B cell (primary cell): ENCODE data around the gene TMEM129. TPM values are rescaled to one million over a fixed set of nuclear protein-coding genes. Genes with fewer than 3 reads are reported as not detected.

ENCODE experiments used
- ATAC-seq: fragments of 200-7000 bp; cut with Tn5 transposase; one replicate; pipeline ENCODE4 v1.10.0; 2021; ENCODE audit warnings: low read depth, mild to moderate bottlenecking, moderate number of reproducible peaks, moderate library complexity
- CTCF ChIA-PET: fragments of 350-600 bp; sonication (Branson Sonifier 250); formaldehyde crosslinking; loops from one replicate; lab custom pipeline; 2021; ENCODE audit warnings: antibody characterized with exemption, inconsistent platforms; lab: Charles Lee
- POLR2A ChIA-PET: fragments of 350-600 bp; sonication (Branson Sonifier 250); formaldehyde crosslinking; loops from one replicate; lab custom pipeline; 2021; ENCODE audit warnings: antibody characterized with exemption; lab: Charles Lee
- DNase-seq: peaks from one replicate; pipeline ENCODE4 v3.0.0; 2013
- H2AFZ ChIP-seq: 2 replicates; pipeline ENCODE4 v1.6.1; 2012; ENCODE audit warnings: mild to moderate bottlenecking, low read depth, low read length; ENCODE audit not compliant: insufficient read depth, poor library complexity, severe bottlenecking
- H3K27ac ChIP-seq, 2 donors: 1 replicate in 1 of 2; 2 replicates in 1 of 2; pipeline ENCODE4 v1.5.1; 2012 to 2013; ENCODE audit warnings: low read length in 2 of 2, mild to moderate bottlenecking in 2 of 2, moderate library complexity in 1 of 2
- H3K27me3 ChIP-seq, 4 experiments: fragments of 200-600 bp in 1 of 4; sonication (generic) in 1 of 4; replicated peaks in 1 of 4; 1 replicate in 2 of 4; 2 replicates in 2 of 4; pipeline versions ENCODE4 v1.6.1 to v1.7.0; 2013 to 2016; ENCODE audit warnings: low read length in 3 of 4, mild to moderate bottlenecking in 2 of 4, mixed read lengths in 1 of 4, moderate library complexity in 1 of 4; ENCODE audit not compliant: insufficient read depth in 4 of 4, control insufficient read depth in 3 of 4; ENCODE audit errors: control extremely low read depth in 1 of 4
- H3K36me3 ChIP-seq, 2 experiments: replicated peaks in 1 of 2; 1 replicate in 1 of 2; 2 replicates in 1 of 2; pipeline versions ENCODE4 v1.6.1 to v1.7.1; 2013; ENCODE audit warnings: low read length in 1 of 2; ENCODE audit not compliant: insufficient read depth in 2 of 2, control insufficient read depth in 1 of 2; ENCODE audit errors: control extremely low read depth in 1 of 2, extremely low read depth in 1 of 2
- H3K4me1 ChIP-seq, 2 donors: fragments of 200-600 bp in 1 of 2; sonication (generic) in 1 of 2; 1 replicate in 1 of 2; 2 replicates in 1 of 2; pipeline versions ENCODE4 v1.5.1 to v1.6.1; 2013 to 2017; ENCODE audit warnings: low read length in 2 of 2; ENCODE audit not compliant: control insufficient read depth in 2 of 2, insufficient read depth in 2 of 2
- H3K4me2 ChIP-seq: replicated peaks from 2 replicates; pipeline ENCODE3; 2012; ENCODE audit warnings: mild to moderate bottlenecking, low read depth, low read length; ENCODE audit not compliant: poor library complexity, severe bottlenecking
- H3K4me3 ChIP-seq, 5 experiments: fragments of 200-600 bp in 1 of 5; sonication (generic) in 1 of 5; 1 replicate in 3 of 5; 2 replicates in 2 of 5; pipeline versions ENCODE4 v1.5.1 to v1.7.0; 2011 to 2016; ENCODE audit warnings: low read length in 4 of 5, mild to moderate bottlenecking in 4 of 5, low read depth in 2 of 5, control low read depth in 1 of 5, moderate library complexity in 1 of 5; ENCODE audit not compliant: insufficient read depth in 1 of 5; ENCODE audit errors: control extremely low read depth in 1 of 5, extremely low read depth in 1 of 5
- H3K79me2 ChIP-seq: fragments of 200-600 bp; sonication (generic); one replicate; pipeline ENCODE4 v1.6.0; 2016; ENCODE audit warnings: low read length; ENCODE audit not compliant: control insufficient read depth, insufficient read depth
- H3K9ac ChIP-seq: fragments of 200-600 bp; sonication (generic); 2 replicates; pipeline ENCODE4 v1.6.1; 2017; ENCODE audit warnings: mild to moderate bottlenecking, low read length, moderate library complexity
- H3K9me3 ChIP-seq, 3 donors: one replicate each; pipeline versions ENCODE4 v1.6.1 to v1.7.1; 2013; ENCODE audit warnings: low read length in 2 of 3; ENCODE audit not compliant: control insufficient read depth in 2 of 3, insufficient read depth in 1 of 3; ENCODE audit errors: control extremely low read depth in 1 of 3
- H4K20me1 ChIP-seq: 2 replicates; pipeline ENCODE4 v1.6.0; 2012; ENCODE audit warnings: mild to moderate bottlenecking, low read length; ENCODE audit not compliant: insufficient read depth, control insufficient read depth, poor library complexity, severe bottlenecking
- H3K27ac Mint-ChIP-seq: one replicate; pipeline ENCODE4 v1.8.0; 2021; ENCODE audit warnings: mixed read lengths
- H3K27me3 Mint-ChIP-seq: one replicate; pipeline ENCODE4 v1.8.0; 2021; ENCODE audit warnings: mixed read lengths
- H3K4me1 Mint-ChIP-seq: one replicate; pipeline ENCODE4 v1.8.0; 2021; ENCODE audit warnings: mixed read lengths
- H3K4me3 Mint-ChIP-seq: one replicate; pipeline ENCODE4 v1.8.0; 2021; ENCODE audit warnings: mixed read lengths
- H3K9me3 Mint-ChIP-seq: one replicate; pipeline ENCODE4 v1.8.0; 2022; ENCODE audit warnings: mixed read lengths; ENCODE audit not compliant: insufficient read depth
- CTCF ChIP-seq: fragments of 200-600 bp; IDR thresholded peaks from one replicate; pipeline ENCODE4 v1.8.0; 2022; ENCODE audit warnings: antibody characterized with exemption, mild to moderate bottlenecking
- EZH2 ChIP-seq: IDR thresholded peaks from 2 replicates; pipeline ENCODE4 v1.6.1; 2012; ENCODE audit warnings: borderline replicate concordance, low read depth, mild to moderate bottlenecking, moderate library complexity, low read length; ENCODE audit not compliant: insufficient read depth, poor library complexity, severe bottlenecking
- WGBS: methylation state at CpG from one replicate; pipeline ENCODE4 v1.1.5; 2013; ENCODE audit warnings: missing lambda C conversion rate; ENCODE audit not compliant: insufficient coverage; 5-methylcytosine and 5-hydroxymethylcytosine counted together
- intact Hi-C: fragments of 100-400 bp; cut with micrococcal nuclease; formaldehyde crosslinking; loops from one replicate; pipeline ENCODE4 v1.10.0; 2022
- polyA plus RNA-seq: library from polyadenylated mRNA; depleted of rRNA; stranded (reverse); fragments of >200 nt; gene quantifications from 2 replicates; pipeline ENCODE4 v1.2.3, GENCODE V29; 2012
- total RNA-seq, 2 donors: library from RNA; stranded (reverse); fragments of 120-200 nt in 1 of 2; gene quantifications; 1 replicate in 1 of 2; 2 replicates in 1 of 2; pipeline versions ENCODE4 v1.2.3 to v1.2.4, GENCODE V29; 2013 to 2022

Gene TMEM129
- total and polyA plus RNA-seq, 2 donors (not counting 1 experiment from before 2014, with no cell fraction given), result 41.0 to 76.5 TPM

DNA sequence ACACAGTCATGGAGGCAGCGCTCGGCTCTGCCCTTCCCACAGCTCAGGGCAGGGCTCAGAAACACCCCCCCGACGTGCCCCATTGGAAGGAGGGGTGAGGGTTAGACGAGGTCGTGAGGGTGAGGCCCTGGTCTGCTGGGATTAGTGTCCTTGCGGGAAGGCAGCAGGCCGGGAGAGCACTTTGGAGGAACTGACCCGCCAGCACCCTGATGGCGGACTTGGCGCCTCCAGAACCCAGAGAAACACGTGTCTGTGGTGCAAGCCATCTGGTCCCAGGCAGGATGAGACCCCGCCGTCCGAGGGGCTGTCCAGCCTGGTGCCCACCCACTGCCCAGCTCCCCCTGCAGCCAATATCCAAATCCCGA, 26.5 kb upstream of the TMEM129 start:
- Histone ChIP-seq H3K9me3 (no peaks in the 10 kb centered on the region), H3K4me3 (no peak overlapping the region), H3K36me3 (peaks cover 0 to 4% of the 10 kb centered on the region in 2 experiments), H3K9ac (no peak overlapping the region), H3K79me2 (no peaks in the 10 kb centered on the region), H3K4me2 (no peak overlapping the region), H3K4me1 (peaks cover 8 to 16% of the 10 kb centered on the region in 2 donors), H3K27ac (no peak overlapping the region), H2AFZ (no peak overlapping the region), H4K20me1 (no peaks in the 10 kb centered on the region), H3K27me3 (peaks cover 0 to 13% (median 0%) of the 10 kb centered on the region in 4 experiments)
- Mint-ChIP-seq H3K9me3 (no peaks in the 10 kb centered on the region), H3K27me3 (no peaks in the 10 kb centered on the region), H3K27ac (no peak overlapping the region), H3K4me1 (peaks cover 5% of the 10 kb centered on the region), H3K4me3 (no peak overlapping the region)
- intact Hi-C loops, result no loop called here
- no peak for ATAC-seq
- POLR2A ChIA-PET, result no interaction called here
- no peak for DNase-seq
- TF ChIP-seq CTCF, result no peak
- TF ChIP-seq EZH2, result no peak
- CTCF ChIA-PET, result interaction anchor here (1.0 to 6.7 kb wide), 10 partner anchors 14 to 160 kb away, joined by 3 to 120 read pairs (median 4); no protein-coding TSS in a partner anchor
- 91% methylated on average over 16 of the region's 16 CpGs for WGBS

- no peak overlapping the region for H3K4me3 ChIP-seq
- no peaks in the 10 kb centered on the region for H3K9me3 ChIP-seq
- H3K9ac ChIP-seq, result no peak overlapping the region
- intact Hi-C loops, result loop anchor here (1.0 kb wide), 1 partner anchor 152 kb away; no protein-coding TSS in a partner anchor
- H3K4me1 ChIP-seq, result peaks cover 3 to 11% of the 10 kb centered on the region in 2 donors
- ATAC-seq, result no peak
- Mint-ChIP-seq H3K27me3 (no peaks in the 10 kb centered on the region), H3K4me1 (peaks cover 2% of the 10 kb centered on the region), H3K27ac (no peak overlapping the region), H3K9me3 (no peaks in the 10 kb centered on the region), H3K4me3 (no peak overlapping the region)
- peaks cover 0 to 10% (median 0%) of the 10 kb centered on the region in 4 experiments for H3K27me3 ChIP-seq
- POLR2A ChIA-PET, result no interaction called here
- CTCF ChIA-PET, result interaction anchor here (1.0 to 6.7 kb wide), 8 partner anchors 13 to 161 kb away, joined by 3 to 120 read pairs (median 6); no protein-coding TSS in a partner anchor
- H3K79me2 ChIP-seq, result no peaks in the 10 kb centered on the region
- 91% methylated on average over 33 of the region's 33 CpGs for WGBS
- H2AFZ ChIP-seq, result no peak overlapping the region
- no peak for DNase-seq
- H3K36me3 ChIP-seq, result peaks cover 0 to 4% of the 10 kb centered on the region in 2 experiments
- H4K20me1 ChIP-seq, result no peaks in the 10 kb centered on the region
- TF ChIP-seq EZH2 (no peak), CTCF (no peak)
- no peak overlapping the region for H3K27ac ChIP-seq
- no peak overlapping the region for H3K4me2 ChIP-seq
Observed at GRCh38 chr4:1746919-1747602, 25.9 kb upstream of the TMEM129 start.
